Astrocyte (in vitro differentiated cells and primary cell): ENCODE measurements around the gene VPS37C. TPM values are rescaled to one million over a fixed set of nuclear protein-coding genes. Genes with fewer than 3 reads are reported as not detected.
A peak's percentile ranks its signal among the peaks of the same experiment; 100 is the strongest.

Source experiments
- DNase-seq: peaks from one replicate; pipeline ENCODE4 v3.0.0-alpha.2; 2010; ENCODE audit warnings: low read depth
- FAIRE-seq: peaks from 2 replicates; lab custom pipeline; 2011; peaks lifted over from hg19 to GRCh38; lab: Jason Lieb, UNC
- H2AFZ ChIP-seq: 2 replicates; pipeline ENCODE4 v1.6.0; 2012; ENCODE audit warnings: low read depth, low read length, inconsistent platforms
- H3K27ac ChIP-seq: 2 replicates; pipeline ENCODE4 v1.5.1; 2011; ENCODE audit warnings: low read depth, low read length, inconsistent platforms
- H3K27me3 ChIP-seq: 2 replicates; pipeline ENCODE4 v1.6.0; 2011; ENCODE audit warnings: low read length, inconsistent platforms; ENCODE audit not compliant: insufficient read depth
- H3K36me3 ChIP-seq: 2 replicates; pipeline ENCODE4 v1.5.1; 2011; ENCODE audit warnings: low read length, inconsistent platforms; ENCODE audit not compliant: insufficient read depth
- H3K4me1 ChIP-seq: 2 replicates; pipeline ENCODE4 v1.5.1; 2011; ENCODE audit warnings: low read length, inconsistent platforms; ENCODE audit not compliant: insufficient read depth
- H3K4me2 ChIP-seq: 2 replicates; pipeline ENCODE4 v1.6.0; 2012; ENCODE audit warnings: low read length, inconsistent platforms
- H3K4me3 ChIP-seq: 2 replicates; pipeline ENCODE4 v1.5.1; 2011; ENCODE audit warnings: low read depth, mild to moderate bottlenecking, low read length, inconsistent platforms; ENCODE audit not compliant: insufficient read depth
- H3K79me2 ChIP-seq: 2 replicates; pipeline ENCODE4 v1.6.0; 2012; ENCODE audit warnings: mild to moderate bottlenecking, low read length, inconsistent platforms; ENCODE audit not compliant: insufficient read depth
- H3K9ac ChIP-seq: 2 replicates; pipeline ENCODE4 v1.6.0; 2012; ENCODE audit warnings: mild to moderate bottlenecking, low read length, inconsistent platforms
- H3K9me3 ChIP-seq: 2 replicates; pipeline ENCODE4 v1.5.1; 2012; ENCODE audit warnings: low read depth, mild to moderate bottlenecking, low read length, inconsistent platforms; ENCODE audit not compliant: insufficient read depth
- H4K20me1 ChIP-seq: 2 replicates; pipeline ENCODE4 v1.6.0; 2012; ENCODE audit warnings: low read length, inconsistent platforms; ENCODE audit not compliant: insufficient read depth
- H3K27ac Mint-ChIP-seq: one replicate; pipeline ENCODE4 v1.8.0; 2021; ENCODE audit warnings: mild to moderate bottlenecking, mixed read lengths; ENCODE audit not compliant: unreplicated experiment
- H3K27me3 Mint-ChIP-seq: one replicate; pipeline ENCODE4 v1.8.0; 2021; ENCODE audit warnings: low read depth, mixed read lengths; ENCODE audit not compliant: unreplicated experiment
- H3K36me3 Mint-ChIP-seq: one replicate; pipeline ENCODE4 v1.8.0; 2021; ENCODE audit warnings: low read depth, mixed read lengths; ENCODE audit not compliant: unreplicated experiment
- H3K4me1 Mint-ChIP-seq: one replicate; pipeline ENCODE4 v1.8.0; 2021; ENCODE audit warnings: low read depth, mixed read lengths; ENCODE audit not compliant: unreplicated experiment
- H3K4me3 Mint-ChIP-seq: one replicate; pipeline ENCODE4 v1.8.0; 2021; ENCODE audit warnings: mild to moderate bottlenecking, moderate library complexity, mixed read lengths; ENCODE audit not compliant: unreplicated experiment
- H3K9me3 Mint-ChIP-seq: one replicate; pipeline ENCODE4 v1.8.0; 2021; ENCODE audit warnings: mild to moderate bottlenecking, mixed read lengths; ENCODE audit not compliant: unreplicated experiment
- EZH2 ChIP-seq: IDR thresholded peaks from 2 replicates; pipeline ENCODE4 v1.6.1; 2012; ENCODE audit warnings: mild to moderate bottlenecking, low read length, inconsistent platforms; ENCODE audit not compliant: insufficient read depth
- total RNA-seq: library from RNA; stranded (reverse); gene quantifications from 2 replicates; pipeline ENCODE4 v1.2.1, GENCODE V29; 2021
- TF ChIP-seq, protein P1 (sequence below): IDR thresholded peaks from 2 replicates; pipeline ENCODE4 v1.5.1; 2011; ENCODE audit warnings: low read depth, mild to moderate bottlenecking, inconsistent platforms, low read length, moderate library complexity; ENCODE audit not compliant: insufficient read depth

VPS37C gene
- total RNA-seq, 1 donor from 2014 or later: 18.1 TPM

DNA sequence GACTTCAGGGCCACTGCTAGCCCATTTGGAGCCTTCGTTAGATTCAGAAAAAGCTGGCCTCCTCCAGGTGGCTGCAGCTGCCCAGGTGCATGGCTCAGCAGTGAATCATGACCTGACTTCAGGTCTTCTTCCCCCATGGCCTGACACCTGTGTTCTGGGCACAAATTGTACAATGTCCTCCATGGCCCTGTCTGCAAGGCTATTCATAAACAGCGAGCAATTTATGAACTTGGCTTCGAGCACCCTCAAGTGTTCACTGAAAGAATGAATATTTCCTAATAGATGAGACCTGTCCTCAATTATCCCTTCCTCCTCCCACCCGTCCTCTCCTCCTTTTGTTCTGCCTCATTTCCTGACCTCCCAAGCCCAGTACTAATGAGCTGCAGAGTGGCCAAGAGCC lies 12.2 kb upstream of the VPS37C start:
- Mint-ChIP-seq H3K4me1 (no peaks in the 10 kb centered on the region), H3K36me3 (peaks cover 1% of the 10 kb centered on the region), H3K27me3 (peaks cover 47% of the 10 kb centered on the region), H3K27ac (no peak overlapping the region), H3K4me3 (no peak overlapping the region), H3K9me3 (peaks cover 11% of the 10 kb centered on the region)
- H4K20me1 ChIP-seq: no peaks in the 10 kb centered on the region
- no peak for TF ChIP-seq EZH2
- TF ChIP-seq, protein P1, sequence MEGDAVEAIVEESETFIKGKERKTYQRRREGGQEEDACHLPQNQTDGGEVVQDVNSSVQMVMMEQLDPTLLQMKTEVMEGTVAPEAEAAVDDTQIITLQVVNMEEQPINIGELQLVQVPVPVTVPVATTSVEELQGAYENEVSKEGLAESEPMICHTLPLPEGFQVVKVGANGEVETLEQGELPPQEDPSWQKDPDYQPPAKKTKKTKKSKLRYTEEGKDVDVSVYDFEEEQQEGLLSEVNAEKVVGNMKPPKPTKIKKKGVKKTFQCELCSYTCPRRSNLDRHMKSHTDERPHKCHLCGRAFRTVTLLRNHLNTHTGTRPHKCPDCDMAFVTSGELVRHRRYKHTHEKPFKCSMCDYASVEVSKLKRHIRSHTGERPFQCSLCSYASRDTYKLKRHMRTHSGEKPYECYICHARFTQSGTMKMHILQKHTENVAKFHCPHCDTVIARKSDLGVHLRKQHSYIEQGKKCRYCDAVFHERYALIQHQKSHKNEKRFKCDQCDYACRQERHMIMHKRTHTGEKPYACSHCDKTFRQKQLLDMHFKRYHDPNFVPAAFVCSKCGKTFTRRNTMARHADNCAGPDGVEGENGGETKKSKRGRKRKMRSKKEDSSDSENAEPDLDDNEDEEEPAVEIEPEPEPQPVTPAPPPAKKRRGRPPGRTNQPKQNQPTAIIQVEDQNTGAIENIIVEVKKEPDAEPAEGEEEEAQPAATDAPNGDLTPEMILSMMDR: no peak
- H3K4me1 ChIP-seq: no peaks in the 10 kb centered on the region
- no peak overlapping the region for H3K4me2 ChIP-seq
- no peaks in the 10 kb centered on the region for H3K9me3 ChIP-seq
- no peaks in the 10 kb centered on the region for H3K36me3 ChIP-seq
- H3K9ac ChIP-seq: no peak overlapping the region
- no peak overlapping the region for H2AFZ ChIP-seq
- no peaks in the 10 kb centered on the region for H3K79me2 ChIP-seq
- no peak for DNase-seq
- H3K27ac ChIP-seq: no peak overlapping the region
- FAIRE-seq: no peak
- no peak overlapping the region for H3K4me3 ChIP-seq
- peaks cover 18% of the 10 kb centered on the region for H3K27me3 ChIP-seq

DNA sequence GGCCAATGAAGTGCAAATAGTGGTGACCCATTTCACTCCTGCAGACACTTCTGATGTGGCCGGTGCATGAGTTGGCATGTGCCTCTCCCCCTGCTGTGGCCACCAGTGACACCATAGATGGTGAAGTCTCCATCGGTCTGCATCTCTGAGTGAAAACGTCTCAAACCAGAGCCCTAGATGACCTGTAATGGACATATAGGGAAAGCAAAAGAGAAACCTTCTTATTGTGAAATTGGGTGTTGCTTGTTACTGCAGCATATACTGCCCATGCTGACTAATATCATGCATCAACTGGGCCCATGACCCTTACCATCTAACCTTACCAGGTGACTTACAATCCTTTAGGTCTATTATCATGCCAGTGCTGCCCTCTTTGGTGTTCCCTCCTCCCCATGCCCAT lies 11.7 kb upstream of the VPS37C start:
- no peak overlapping the region for H2AFZ ChIP-seq
- H3K27ac ChIP-seq: no peak overlapping the region
- H3K9ac ChIP-seq: no peak overlapping the region
- H3K4me3 Mint-ChIP-seq: no peak overlapping the region
- peaks cover 1% of the 10 kb centered on the region for H3K36me3 Mint-ChIP-seq
- DNase-seq (no peak), FAIRE-seq (no peak)
- H3K4me1 Mint-ChIP-seq: no peaks in the 10 kb centered on the region
- no peaks in the 10 kb centered on the region for H3K9me3 ChIP-seq
- TF ChIP-seq, protein P1: no peak
- no peak for TF ChIP-seq EZH2
- H3K27ac Mint-ChIP-seq: peak overlapping the region; percentile 55
- H3K27me3 Mint-ChIP-seq: peaks cover 47% of the 10 kb centered on the region
- no peak overlapping the region for H3K4me3 ChIP-seq
- no peaks in the 10 kb centered on the region for H4K20me1 ChIP-seq
- H3K9me3 Mint-ChIP-seq: peaks cover 11% of the 10 kb centered on the region
- H3K4me1 ChIP-seq: no peaks in the 10 kb centered on the region
- no peaks in the 10 kb centered on the region for H3K36me3 ChIP-seq
- H3K79me2 ChIP-seq: no peaks in the 10 kb centered on the region
- H3K27me3 ChIP-seq: peaks cover 17% of the 10 kb centered on the region
- H3K4me2 ChIP-seq: no peak overlapping the region

DNA sequence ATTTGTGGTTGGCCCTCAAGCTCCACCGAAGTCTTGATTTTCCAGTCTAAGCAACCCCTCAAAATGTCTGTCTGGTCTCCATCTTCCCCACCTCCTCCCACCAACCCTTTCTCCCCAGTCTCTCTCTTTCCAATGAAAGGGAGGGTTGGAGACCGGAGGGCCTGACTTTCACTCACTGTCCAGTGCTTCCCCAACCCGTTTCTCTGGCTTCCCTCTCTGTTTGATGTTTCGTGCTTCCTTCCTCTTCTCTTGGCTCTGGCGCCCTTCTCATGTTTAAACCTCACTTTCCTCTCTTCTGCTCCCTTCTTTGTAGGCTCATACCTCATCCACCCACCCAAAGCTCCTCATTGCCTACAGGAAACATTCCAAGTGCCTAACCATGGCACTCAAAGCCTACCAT lies 11.1 kb upstream of the VPS37C start:
- H3K4me1 Mint-ChIP-seq: no peaks in the 10 kb centered on the region
- H3K36me3 ChIP-seq: no peaks in the 10 kb centered on the region
- peaks cover 1% of the 10 kb centered on the region for H3K36me3 Mint-ChIP-seq
- H3K9me3 ChIP-seq: no peaks in the 10 kb centered on the region
- no peak overlapping the region for H3K4me3 Mint-ChIP-seq
- H3K27me3 Mint-ChIP-seq: peaks cover 47% of the 10 kb centered on the region
- no peak for TF ChIP-seq EZH2
- no peak for DNase-seq
- no peaks in the 10 kb centered on the region for H4K20me1 ChIP-seq
- no peaks in the 10 kb centered on the region for H3K79me2 ChIP-seq
- H3K4me1 ChIP-seq: no peaks in the 10 kb centered on the region
- no peak overlapping the region for H3K9ac ChIP-seq
- no peak overlapping the region for H3K27ac ChIP-seq
- FAIRE-seq: no peak
- H2AFZ ChIP-seq: no peak overlapping the region
- H3K4me2 ChIP-seq: no peak overlapping the region
- no peak overlapping the region for H3K4me3 ChIP-seq
- H3K9me3 Mint-ChIP-seq: peaks cover 11% of the 10 kb centered on the region
- no peak overlapping the region for H3K27ac Mint-ChIP-seq
- peaks cover 17% of the 10 kb centered on the region for H3K27me3 ChIP-seq
